K562 (cell line): ENCODE data around the gene SEC23A. TPM values are rescaled to one million over a fixed set of nuclear protein-coding genes. Genes with fewer than 3 reads are reported as not detected.

Experiments
- ATAC-seq: fragments of 200-7000 bp; cut with Tn5 transposase; 3 replicates; pipeline ENCODE4 v1.9.1; 2020; ENCODE audit warnings: moderate library complexity
- BruUV-seq: library from RNA; stranded (reverse); fragments of 400-500 nt; replicated peaks from 2 replicates; lab custom pipeline; 2021; lab: Mats Ljungman, UMichigan
- CTCF ChIA-PET: fragments of 300-600 bp; formaldehyde crosslinking; extraction: SDS; loops from one replicate; lab custom pipeline; 2021; ENCODE audit warnings: low intra/inter-chr PET ratio; lab: Yijun Ruan, JAX
- POLR2A ChIA-PET: fragments of 300-600, 350-650 bp; sonication (Branson Sonifier 250); formaldehyde crosslinking; extraction: SDS; loops from one replicate; lab custom pipeline; 2021; ENCODE audit warnings: antibody characterized with exemption, inconsistent platforms; lab: Yijun Ruan, JAX
- DNase-seq, 4 experiments: peaks; one replicate each; pipeline versions ENCODE4 v3.0.0 to v3.0.0-alpha.2; 2011 to 2018; ENCODE audit warnings: low spot score in 3 of 4, mixed read lengths in 3 of 4; ENCODE audit errors: extremely low read depth in 1 of 4
- FAIRE-seq: peaks from 2 replicates; lab custom pipeline; 2011; peaks lifted over from hg19 to GRCh38; lab: Jason Lieb, UNC
- H2AFZ ChIP-seq: 2 replicates; pipeline ENCODE4 v1.6.0; 2011; ENCODE audit warnings: low read depth, low read length, control low read depth, inconsistent platforms
- H3K27ac ChIP-seq: fragments of 200-600 bp; 3 replicates; pipeline ENCODE4 v1.8.0; 2011; ENCODE audit warnings: low read depth, mild to moderate bottlenecking, control low read depth, inconsistent platforms, low read length, moderate library complexity, mixed read lengths; ENCODE audit errors: extremely low read depth
- H3K27me3 ChIP-seq, 2 experiments: fragments of 300-600 bp in 1 of 2; 2 replicates in 1 of 2; 3 replicates in 1 of 2; pipeline versions ENCODE4 v1.6.0 to v1.8.0; 2011; ENCODE audit warnings: inconsistent platforms in 2 of 2, low read length in 2 of 2, mild to moderate bottlenecking in 1 of 2, mixed read lengths in 1 of 2, moderate library complexity in 1 of 2; ENCODE audit not compliant: control insufficient read depth in 2 of 2, insufficient read depth in 2 of 2
- H3K36me3 ChIP-seq: fragments of 300-600 bp; 3 replicates; pipeline ENCODE4 v1.8.0; 2011; ENCODE audit warnings: mild to moderate bottlenecking, low read length, inconsistent platforms; ENCODE audit not compliant: control insufficient read depth, insufficient read depth
- H3K4me1 ChIP-seq, 2 experiments: fragments of 200-600 bp in 1 of 2; replicated peaks in 1 of 2; 2 replicates in 1 of 2; 3 replicates in 1 of 2; pipeline versions ENCODE4 v1.5.1 to v1.8.0; 2011; ENCODE audit warnings: inconsistent platforms in 2 of 2, low read length in 2 of 2, mild to moderate bottlenecking in 1 of 2, mixed read lengths in 1 of 2, moderate library complexity in 1 of 2; ENCODE audit not compliant: control insufficient read depth in 2 of 2, insufficient read depth in 2 of 2
- H3K4me2 ChIP-seq: 2 replicates; pipeline ENCODE4 v1.6.1; 2011; ENCODE audit warnings: low read length, control low read depth, inconsistent platforms, mixed read lengths; ENCODE audit not compliant: insufficient read depth
- H3K4me3 ChIP-seq: fragments of 200-600 bp; sonication (generic), shearing (Covaris generic); 2 replicates; pipeline ENCODE4 v1.5.1; 2016; ENCODE audit warnings: control low read depth, inconsistent platforms
- H3K79me2 ChIP-seq: fragments of 200-600 bp; 3 replicates; pipeline ENCODE4 v1.8.0; 2011; ENCODE audit warnings: low read length, inconsistent platforms; ENCODE audit not compliant: control insufficient read depth, insufficient read depth
- H3K9ac ChIP-seq, 2 experiments: 2 replicates each; pipeline versions ENCODE4 v1.6.0 to v1.6.1; 2011; ENCODE audit warnings: low read depth in 2 of 2, low read length in 2 of 2, control low read depth in 1 of 2, inconsistent platforms in 1 of 2, mild to moderate bottlenecking in 1 of 2, mixed read lengths in 1 of 2; ENCODE audit not compliant: insufficient read depth in 1 of 2
- H3K9me1 ChIP-seq: one replicate; pipeline ENCODE4 v1.6.0; 2011; ENCODE audit warnings: inconsistent platforms, mild to moderate bottlenecking, low read length, moderate library complexity; ENCODE audit not compliant: control insufficient read depth, insufficient read depth
- H3K9me3 ChIP-seq: replicated peaks from 2 replicates; pipeline ENCODE4 v1.5.1; 2011; ENCODE audit warnings: low read depth, low read length, inconsistent platforms; ENCODE audit not compliant: control insufficient read depth, insufficient read depth
- H4K20me1 ChIP-seq: replicated peaks from 2 replicates; pipeline ENCODE4 v1.6.1; 2011; ENCODE audit warnings: low read length, inconsistent platforms, mixed read lengths; ENCODE audit not compliant: control insufficient read depth, insufficient read depth
- BRF2 ChIP-seq: IDR thresholded peaks from 3 replicates; pipeline ENCODE4 v1.6.1; 2011; ENCODE audit warnings: borderline replicate concordance, mild to moderate bottlenecking; ENCODE audit not compliant: insufficient read length, insufficient read depth
- CTCF ChIP-seq, 3 experiments: IDR thresholded peaks in 2 of 3; conservative IDR thresholded peaks in 1 of 3; 2 replicates each; pipeline ENCODE4 v1.5.1; 2011 to 2012; ENCODE audit warnings: low read length in 3 of 3, mild to moderate bottlenecking in 3 of 3, control low read depth in 2 of 3, improper control_type of control experiment in 1 of 3, inconsistent platforms in 1 of 3, low read depth in 1 of 3, mixed read lengths in 1 of 3, moderate library complexity in 1 of 3; ENCODE audit not compliant: insufficient read depth in 2 of 3
- CUX1 ChIP-seq: fragments of 200-800 bp; sonication (Bioruptor generic); IDR thresholded peaks from 2 replicates; pipeline ENCODE4 v1.6.1; 2016; ENCODE audit warnings: missing genetic modification characterization, missing compliant biosample characterization
- DLX4 ChIP-seq: fragments of 250-450 bp; sonication (Bioruptor Pico); IDR thresholded peaks from 2 replicates; pipeline ENCODE4 v1.6.1; 2021; ENCODE audit warnings: mild to moderate bottlenecking
- EP400 ChIP-seq: fragments of 450-650 bp; IDR thresholded peaks from 2 replicates; pipeline ENCODE4 v1.6.1; 2017; ENCODE audit warnings: antibody characterized with exemption, mild to moderate bottlenecking, moderate library complexity
- GATAD2B ChIP-seq: fragments of 450-650 bp; IDR thresholded peaks from 2 replicates; pipeline ENCODE4 v1.6.1; 2017; ENCODE audit warnings: mild to moderate bottlenecking, borderline replicate concordance
- HOXB6 ChIP-seq: fragments of 250-450 bp; sonication (Bioruptor Pico); IDR thresholded peaks from 2 replicates; pipeline ENCODE4 v1.5.1; 2022; ENCODE audit warnings: mild to moderate bottlenecking, borderline replicate concordance
- IRF9 ChIP-seq: fragments of 450-650 bp; IDR thresholded peaks from 2 replicates; pipeline ENCODE4 v1.6.1; 2016; ENCODE audit warnings: missing biosample characterization, missing genetic modification characterization
- MCM5 ChIP-seq: fragments of 450-650 bp; IDR thresholded peaks from 2 replicates; pipeline ENCODE4 v1.6.1; 2016; ENCODE audit warnings: low read depth
- TCFL5 ChIP-seq: fragments of 250-450 bp; sonication (Bioruptor Pico); conservative IDR thresholded peaks from 2 replicates; pipeline ENCODE4 v1.6.1; 2021; ENCODE audit warnings: mild to moderate bottlenecking, moderate library complexity, matching md5 sums
- ZNF3 ChIP-seq: fragments of 250-450 bp; sonication (Bioruptor Pico); IDR thresholded peaks from 2 replicates; pipeline ENCODE4 v1.5.0; 2021; ENCODE audit warnings: mild to moderate bottlenecking, moderate library complexity
- WGBS: fragments of 100-300 bp; shearing (Covaris generic); methylation state at CpG from one replicate; pipeline ENCODE4 v1.1.6; 2016; ENCODE audit warnings: low coverage, mixed read lengths; ENCODE audit not compliant: insufficient coverage; ENCODE audit errors: missing lambda C conversion rate; 5-methylcytosine and 5-hydroxymethylcytosine counted together
- in situ Hi-C: fragments of 300-500 bp; cut with MboI; formaldehyde crosslinking; loops from 4 replicates; pipeline ENCODE4 v1.15.0; 2018; ENCODE audit warnings: inconsistent platforms, mixed read lengths
- intact Hi-C: fragments of 100-400 bp; cut with micrococcal nuclease; formaldehyde crosslinking; loops from 2 replicates; pipeline ENCODE4 v1.14.2; 2022
- polyA plus RNA-seq, 8 experiments: library from polyadenylated mRNA; depleted of rRNA in 4 of 8; stranded (reverse) in 5 of 8; unstranded in 3 of 8; fragments of >200 nt; fragmentation: Nextera tagmentation in 2 of 8; fragmentation: Illumina TruSeq in 1 of 8; extraction: Ambion mirVana in 2 of 8; extraction: Trizol in 1 of 8; gene quantifications; 2 replicates each; pipeline versions ENCODE4 v1.2.1 to v1.2.3, GENCODE V29; 2011 to 2014; ENCODE audit warnings: inconsistent platforms in 1 of 8, missing spikeins in 1 of 8
- total RNA-seq, 7 experiments: library from RNA; depleted of rRNA in 6 of 7; stranded (reverse); fragments of >200 nt in 6 of 7; fragmentation: Illumina TruSeq in 2 of 7; extraction: Trizol in 2 of 7; gene quantifications; 2 replicates each; pipeline versions ENCODE4 v1.2.1 to v1.2.3, GENCODE V29; 2011 to 2021; ENCODE audit warnings: low replicate concordance in 1 of 7

SEC23A gene
- total and polyA plus RNA-seq, 9 of the 15 experiments (the other 6 are each of a cell fraction or from before 2014, with no cell fraction given): 5.5 to 47.0 (median 14.5) TPM

GRCh38 chr14:39107591-39107996 is 4.6 kb upstream of the SEC23A start:
- H2AFZ ChIP-seq: 0 out of 2 replicates have a peak overlapping the region, but pooled peaks have one; percentile 12
- no TSS peak for BruUV-seq
- DNase-seq (peak in 2 of 4 experiments; percentile 37 to 39), ATAC-seq (peak; percentile 23; the same call in 2 of the 3 replicates), FAIRE-seq (peak; percentile 71)
- H3K4me1 ChIP-seq: peaks cover 0 to 2% of the 10 kb centered on the region in 2 experiments; a peak in 3 of 5 replicates
- no peak overlapping the region for H3K9ac ChIP-seq
- H4K20me1 ChIP-seq: no peaks in the 10 kb centered on the region
- POLR2A ChIA-PET: no interaction called here
- H3K4me2 ChIP-seq: no peak overlapping the region
- intact Hi-C loops: loop anchor here (2.0 to 5.0 kb wide), 3 partner anchors 123 to 319 kb away; no protein-coding TSS in a partner anchor
- no peaks in the 10 kb centered on the region for H3K36me3 ChIP-seq
- H3K27me3 ChIP-seq: no peaks in the 10 kb centered on the region
- in situ Hi-C loops: loop anchor here (10.0 kb wide), 1 partner anchor 317 kb away; no protein-coding TSS in a partner anchor
- H3K79me2 ChIP-seq: peaks cover 14% of the 10 kb centered on the region; the same call in 2 of the 3 replicates
- CTCF ChIA-PET: interaction anchor here (0.8 to 2.1 kb wide), 2 partner anchors 63 to 260 kb away, joined by 3 to 11 read pairs; partner anchors contain the start of gene TRAPPC6B
- no peaks in the 10 kb centered on the region for H3K9me1 ChIP-seq
- no peaks in the 10 kb centered on the region for H3K9me3 ChIP-seq
- H3K4me3 ChIP-seq: no peak overlapping the region
- no peak overlapping the region for H3K27ac ChIP-seq
- WGBS: 50% methylated on average over 2 of the region's 2 CpGs
- no peak for TF ChIP-seq IRF9
- TF ChIP-seq GATAD2B: no peak
- TF ChIP-seq BRF2: no peak
- no peak for TF ChIP-seq ZNF3 (CRISPR knock-in tag)
- no peak for TF ChIP-seq MCM5
- peak; percentile 25 to 57 (median 26); a peak in 4 of 6 replicates for TF ChIP-seq CTCF (IDR thresholded peaks at IDR 0.05 in 2 of 3, conservative IDR thresholded peaks at IDR 0.05 in 1 of 3; ENCODE audit: insufficient read depth in 2 of 3, low read depth in 1 of 3, low read length in 3 of 3)
- no peak for TF ChIP-seq EP400
- no peak for TF ChIP-seq HOXB6 (CRISPR knock-in tag)
- TF ChIP-seq DLX4 (CRISPR knock-in tag): no peak
- no peak for TF ChIP-seq CUX1 (CRISPR knock-in tag)
- TF ChIP-seq TCFL5: no peak
